Natural killer cell (primary cell): ENCODE measurements around the gene EFHC1. TPM values are rescaled to one million over a fixed set of nuclear protein-coding genes. Genes with fewer than 3 reads are reported as not detected.

Source experiments
- ATAC-seq, 3 donors: fragments of 150-1000 bp in 2 of 3; fragments of 200-7000 bp in 1 of 3; cut with Tn5 transposase; 1 replicate in 1 of 3; 2 replicates in 2 of 3; pipeline ENCODE4 v1.10.0; 2021; ENCODE audit warnings: mild to moderate bottlenecking in 2 of 3, moderate library complexity in 2 of 3
- DNase-seq, 2 donors: peaks; one replicate each; pipeline versions ENCODE4 v3.0.0 to v3.0.0-alpha.2; 2013 to 2021; ENCODE audit warnings: mixed read lengths in 1 of 2
- H3K27ac ChIP-seq: one replicate; pipeline ENCODE4 v1.5.1; 2013; ENCODE audit warnings: mild to moderate bottlenecking, low read length
- H3K27me3 ChIP-seq: one replicate; pipeline ENCODE4 v1.6.1; 2013; ENCODE audit warnings: low read length; ENCODE audit not compliant: control insufficient read depth, insufficient read depth
- H3K36me3 ChIP-seq: one replicate; pipeline ENCODE4 v1.6.1; 2013; ENCODE audit warnings: low read length; ENCODE audit not compliant: control insufficient read depth, insufficient read depth
- H3K4me1 ChIP-seq: one replicate; pipeline ENCODE4 v1.6.1; 2013; ENCODE audit warnings: low read length; ENCODE audit not compliant: control insufficient read depth, insufficient read depth
- H3K4me3 ChIP-seq: one replicate; pipeline ENCODE4 v1.5.1; 2013; ENCODE audit warnings: low read length
- H3K9me3 ChIP-seq: one replicate; pipeline ENCODE4 v1.6.1; 2013; ENCODE audit warnings: low read length; ENCODE audit not compliant: control insufficient read depth, insufficient read depth
- H3K27ac Mint-ChIP-seq, 2 donors: one replicate each; pipeline ENCODE4 v1.8.0; 2022; ENCODE audit warnings: mild to moderate bottlenecking in 2 of 2, mixed read lengths in 2 of 2, moderate library complexity in 1 of 2
- H3K27me3 Mint-ChIP-seq, 2 donors: one replicate each; pipeline ENCODE4 v1.8.0; 2022; ENCODE audit warnings: low read depth in 2 of 2, mixed read lengths in 2 of 2
- H3K36me3 Mint-ChIP-seq: one replicate; pipeline ENCODE4 v1.8.0; 2022; ENCODE audit warnings: mixed read lengths
- H3K4me1 Mint-ChIP-seq, 2 donors: one replicate each; pipeline ENCODE4 v1.8.0; 2022; ENCODE audit warnings: mixed read lengths in 2 of 2
- H3K4me3 Mint-ChIP-seq: one replicate; pipeline ENCODE4 v1.8.0; 2022; ENCODE audit warnings: mild to moderate bottlenecking, moderate library complexity, mixed read lengths
- H3K9me3 Mint-ChIP-seq, 2 donors: one replicate each; pipeline ENCODE4 v1.8.0; 2022; ENCODE audit warnings: mixed read lengths in 2 of 2
- WGBS: methylation state at CpG from one replicate; pipeline ENCODE4 v1.1.7; 2013; ENCODE audit warnings: missing lambda C conversion rate; ENCODE audit not compliant: insufficient coverage; 5-methylcytosine and 5-hydroxymethylcytosine counted together
- intact Hi-C: fragments of 100-400 bp; cut with micrococcal nuclease; formaldehyde crosslinking; loops from one replicate; pipeline ENCODE4 v1.14.2; 2022
- total RNA-seq, 4 donors: library from RNA; stranded (reverse); fragments of 120-200 nt in 1 of 4; gene quantifications; one replicate each; pipeline versions ENCODE4 v1.2.3 to v1.2.4, GENCODE V29; 2013 to 2022
- TF ChIP-seq, protein P1 (sequence below): fragments of 200-600 bp; IDR thresholded peaks from one replicate; pipeline ENCODE4 v1.8.0; 2022; ENCODE audit warnings: antibody characterized with exemption

EFHC1 gene
- total RNA-seq, 3 donors from 2014 or later (not counting 1 experiment from before 2014, with no cell fraction given) = 10.7 to 20.9 (median 13.7) TPM

DNA sequence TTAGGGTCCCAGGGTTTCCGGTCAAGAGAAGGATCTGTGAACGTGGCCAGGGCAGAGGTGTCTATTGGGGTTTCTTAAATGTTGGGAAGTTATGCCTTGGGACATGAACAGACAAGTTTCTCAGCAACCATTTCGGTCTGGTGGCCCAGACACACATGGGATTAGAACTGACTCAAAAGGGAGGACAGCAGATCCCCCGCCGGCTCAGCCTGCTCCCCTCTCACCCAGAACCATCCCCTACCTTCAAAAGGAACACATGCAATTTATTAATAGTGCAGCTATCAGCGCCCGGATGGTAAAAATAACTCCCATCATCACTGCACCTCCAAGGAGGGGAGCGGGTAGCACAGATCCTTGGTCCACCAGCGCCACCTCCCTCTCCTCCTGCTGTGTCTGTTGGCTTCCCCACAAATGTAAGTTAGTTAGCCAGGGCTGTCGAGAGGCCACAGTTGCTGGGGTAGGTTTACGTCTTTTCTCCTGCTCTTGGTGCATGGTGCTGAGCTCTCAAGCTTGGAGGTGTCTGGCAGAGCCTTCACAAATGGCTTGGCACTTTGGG is 79.6 kb downstream of the EFHC1 start:
- H3K27ac Mint-ChIP-seq = no peak overlapping the region
- WGBS = 90% methylated on average over 11 of the region's 11 CpGs
- TF ChIP-seq, protein P1, sequence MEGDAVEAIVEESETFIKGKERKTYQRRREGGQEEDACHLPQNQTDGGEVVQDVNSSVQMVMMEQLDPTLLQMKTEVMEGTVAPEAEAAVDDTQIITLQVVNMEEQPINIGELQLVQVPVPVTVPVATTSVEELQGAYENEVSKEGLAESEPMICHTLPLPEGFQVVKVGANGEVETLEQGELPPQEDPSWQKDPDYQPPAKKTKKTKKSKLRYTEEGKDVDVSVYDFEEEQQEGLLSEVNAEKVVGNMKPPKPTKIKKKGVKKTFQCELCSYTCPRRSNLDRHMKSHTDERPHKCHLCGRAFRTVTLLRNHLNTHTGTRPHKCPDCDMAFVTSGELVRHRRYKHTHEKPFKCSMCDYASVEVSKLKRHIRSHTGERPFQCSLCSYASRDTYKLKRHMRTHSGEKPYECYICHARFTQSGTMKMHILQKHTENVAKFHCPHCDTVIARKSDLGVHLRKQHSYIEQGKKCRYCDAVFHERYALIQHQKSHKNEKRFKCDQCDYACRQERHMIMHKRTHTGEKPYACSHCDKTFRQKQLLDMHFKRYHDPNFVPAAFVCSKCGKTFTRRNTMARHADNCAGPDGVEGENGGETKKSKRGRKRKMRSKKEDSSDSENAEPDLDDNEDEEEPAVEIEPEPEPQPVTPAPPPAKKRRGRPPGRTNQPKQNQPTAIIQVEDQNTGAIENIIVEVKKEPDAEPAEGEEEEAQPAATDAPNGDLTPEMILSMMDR = no peak
- intact Hi-C loops = no loop called here
- Histone ChIP-seq H3K27me3 (no peaks in the 10 kb centered on the region), H3K36me3 (peaks cover 10% of the 10 kb centered on the region), H3K27ac (no peak overlapping the region), H3K9me3 (no peaks in the 10 kb centered on the region), H3K4me3 (no peak overlapping the region), H3K4me1 (peaks cover 27% of the 10 kb centered on the region)
- H3K27me3 Mint-ChIP-seq = no peaks in the 10 kb centered on the region
- H3K36me3 Mint-ChIP-seq = peaks cover 14% of the 10 kb centered on the region
- peaks cover 16 to 25% of the 10 kb centered on the region in 2 donors for H3K4me1 Mint-ChIP-seq
- no peak overlapping the region for H3K4me3 Mint-ChIP-seq
- no peak for ATAC-seq
- no peaks in the 10 kb centered on the region for H3K9me3 Mint-ChIP-seq
- DNase-seq = no peak

DNA sequence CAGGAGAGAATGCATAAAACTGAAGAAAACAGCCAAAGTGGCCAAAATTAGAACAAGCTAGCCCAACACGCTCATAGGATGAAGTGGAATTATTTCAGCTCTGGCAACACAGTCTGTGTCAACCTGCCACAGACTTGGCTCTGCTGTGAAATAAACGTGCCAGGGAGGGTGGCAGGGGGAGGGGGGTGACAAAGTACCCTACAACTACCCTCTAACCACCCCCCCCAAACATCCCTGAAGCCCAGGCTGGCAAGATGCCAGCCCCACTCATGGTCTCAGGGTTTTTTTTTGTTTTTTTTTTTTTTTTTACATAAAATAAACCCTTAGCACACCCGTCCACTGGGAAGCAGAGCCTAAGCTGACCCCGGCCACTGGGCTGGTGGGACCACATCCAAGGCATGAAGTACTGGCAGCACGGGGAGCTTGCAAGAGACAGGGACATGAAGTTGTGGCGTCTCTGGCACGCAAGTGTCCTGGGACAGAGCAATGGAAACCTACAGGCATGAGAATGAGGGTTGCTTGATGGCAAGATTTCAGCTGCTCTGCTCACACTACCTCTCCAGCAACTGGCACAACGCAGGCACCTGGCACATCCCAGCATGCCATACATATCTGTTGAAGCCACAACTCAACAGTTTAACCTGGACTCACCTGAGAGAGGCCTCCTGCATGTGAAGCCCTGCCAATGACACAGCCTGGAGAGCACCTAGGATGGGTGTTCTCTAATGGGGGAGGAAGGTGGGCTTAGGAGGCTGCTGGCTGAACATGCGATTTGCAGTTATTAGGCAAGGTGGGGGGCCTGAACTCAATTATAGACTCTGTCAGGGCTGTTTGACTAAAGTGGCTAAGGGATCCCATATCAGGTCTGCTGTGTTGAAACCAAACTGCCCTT is 80.3 kb downstream of the EFHC1 start:
- Histone ChIP-seq H3K36me3 (peaks cover 10% of the 10 kb centered on the region), H3K27me3 (no peaks in the 10 kb centered on the region), H3K4me3 (no peak overlapping the region), H3K4me1 (peaks cover 33% of the 10 kb centered on the region), H3K9me3 (no peaks in the 10 kb centered on the region), H3K27ac (no peak overlapping the region)
- DNase-seq (no peak), ATAC-seq (no peak)
- WGBS = 91% methylated on average over 8 of the region's 9 CpGs
- no peak overlapping the region for H3K27ac Mint-ChIP-seq
- TF ChIP-seq, protein P1 = no peak
- peaks cover 7% of the 10 kb centered on the region for H3K36me3 Mint-ChIP-seq
- no peak overlapping the region for H3K4me3 Mint-ChIP-seq
- peaks cover 22 to 31% of the 10 kb centered on the region in 2 donors for H3K4me1 Mint-ChIP-seq
- H3K9me3 Mint-ChIP-seq = no peaks in the 10 kb centered on the region
- intact Hi-C loops = no loop called here
- no peaks in the 10 kb centered on the region for H3K27me3 Mint-ChIP-seq

DNA sequence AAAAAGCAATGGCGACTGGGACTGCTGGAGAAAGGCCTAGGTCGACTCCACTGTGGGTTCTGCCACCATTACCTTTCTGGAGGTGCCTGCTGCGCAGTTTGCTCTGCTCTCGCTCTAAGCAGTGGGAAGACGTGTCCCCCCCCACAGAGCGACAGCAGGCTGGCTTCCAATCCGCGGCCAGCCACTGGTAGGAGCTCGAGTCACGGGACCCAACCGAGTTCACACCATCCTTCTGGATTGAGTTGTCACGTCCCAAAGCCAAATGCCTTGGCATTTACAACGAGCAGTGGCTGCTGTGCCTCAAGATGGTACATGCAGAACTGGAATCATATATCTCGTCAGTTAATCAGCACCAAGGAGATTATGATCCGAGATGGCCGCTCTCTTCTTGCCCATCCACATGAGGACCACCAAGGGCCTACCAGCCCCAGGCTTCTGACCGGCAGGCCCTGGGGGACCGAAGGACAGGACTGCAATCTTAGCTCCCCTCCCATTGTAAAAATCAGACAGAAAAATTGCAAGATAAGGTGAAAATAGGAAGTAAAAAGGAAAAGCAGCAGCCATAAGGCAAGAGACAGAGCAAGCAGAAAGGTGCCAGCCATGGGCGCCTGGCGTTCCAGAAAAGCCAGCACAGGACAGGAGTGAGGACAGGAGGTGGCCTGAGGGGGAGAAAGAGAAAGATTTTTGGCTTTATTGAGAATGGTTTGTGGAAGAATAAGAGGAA is 82.3 kb downstream of the EFHC1 start:
- ATAC-seq = no peak
- Histone ChIP-seq H3K27me3 (no peaks in the 10 kb centered on the region), H3K4me3 (no peak overlapping the region), H3K36me3 (peaks cover 17% of the 10 kb centered on the region), H3K9me3 (no peaks in the 10 kb centered on the region), H3K4me1 (peaks cover 33% of the 10 kb centered on the region), H3K27ac (no peak overlapping the region)
- H3K27ac Mint-ChIP-seq = no peak overlapping the region
- H3K4me1 Mint-ChIP-seq = peaks cover 22 to 31% of the 10 kb centered on the region in 2 donors
- DNase-seq = no peak
- no peaks in the 10 kb centered on the region for H3K9me3 Mint-ChIP-seq
- H3K27me3 Mint-ChIP-seq = no peaks in the 10 kb centered on the region
- intact Hi-C loops = no loop called here
- WGBS = 91% methylated on average over 18 of the region's 20 CpGs
- H3K4me3 Mint-ChIP-seq = no peak overlapping the region
- TF ChIP-seq, protein P1 = no peak
- peaks cover 7% of the 10 kb centered on the region for H3K36me3 Mint-ChIP-seq
